Left renal cortex interstitium (tissue), 4 donors: ENCODE data around the gene TOB2. TPM values are rescaled to one million over a fixed set of nuclear protein-coding genes. Genes with fewer than 3 reads are reported as not detected.
"Not testable (repeated sequence)": the region's sequence is repeated elsewhere in the genome, so short reads cannot be mapped to it uniquely, and the experiment has no call there.

Experiments
- DNase-seq, 4 donors: peaks; one replicate each; pipeline ENCODE4 v3.0.0-alpha.2; 2013; ENCODE audit warnings: low read depth in 4 of 4, low spot score in 2 of 4, missing footprints in 1 of 4
- polyA plus RNA-seq, 4 donors: library from polyadenylated mRNA; unstranded; fragments of 120-200 nt; gene quantifications; one replicate each; pipeline ENCODE4 v1.2.1, GENCODE V29; 2013; ENCODE audit not compliant: insufficient read length in 4 of 4

TOB2 gene
- polyA plus RNA-seq, 4 donors, result 47.2 to 62.2 (median 53.7) TPM

- peak; percentile 98 to 100 (median 98) for DNase-seq
These were observed 22.0 kb upstream of the TOB2 start, which contains the start of the genes ACO2 and PHF5A for GRCh38 chr22:41468381-41469217. Gene ACO2 (plus strand): TSS chr22:41469117. CDS start chr22:41469147, 30 bp downstream. Gene PHF5A (minus strand): TSS chr22:41468692. CDS start chr22:41468653, 39 bp downstream.

DNA sequence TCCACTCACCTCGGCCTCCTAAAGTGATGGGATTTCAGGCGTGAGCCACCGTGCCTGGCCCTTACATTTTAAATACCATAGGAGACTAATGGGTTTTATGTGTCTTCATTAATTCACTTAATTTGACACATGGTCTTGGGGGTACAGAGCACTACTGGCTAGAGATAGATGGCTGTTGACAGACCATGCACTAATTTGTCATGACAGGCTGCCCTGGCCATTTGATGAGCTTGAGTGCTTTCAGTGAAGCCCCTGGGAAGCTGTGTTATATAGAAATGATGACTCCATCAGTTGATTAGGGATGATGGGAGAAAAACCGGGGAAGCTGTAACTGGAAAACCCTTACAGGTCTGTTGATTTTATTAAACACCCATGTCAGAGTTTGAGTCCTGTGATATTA is 15.3 kb upstream of the TOB2 start:
- no peak for DNase-seq

DNA sequence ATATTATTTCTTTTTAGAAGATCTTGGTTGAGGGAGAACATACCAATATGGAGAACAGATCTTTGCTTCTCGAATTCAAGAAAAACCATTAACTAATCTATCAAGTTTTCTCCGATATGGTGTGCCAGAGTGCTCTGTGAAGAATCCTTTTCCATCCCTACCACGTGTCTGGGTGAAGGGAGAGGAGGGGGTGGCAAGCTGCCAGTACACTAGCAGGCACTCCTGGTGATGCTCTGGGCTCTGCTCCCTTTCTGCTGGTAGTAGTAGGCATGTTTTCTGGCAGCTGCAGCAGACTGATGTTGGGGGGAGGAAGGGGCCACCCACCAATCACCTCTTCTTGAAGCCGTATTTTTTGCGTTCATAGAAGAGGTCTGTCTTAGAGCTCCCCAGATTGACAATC is 13.5 kb upstream of the TOB2 start:
- not testable (repeated sequence) for DNase-seq

- DNase-seq, result no peak
These were observed 12.8 kb upstream of the TOB2 start for GRCh38 chr22:41459431-41459830.

DNA sequence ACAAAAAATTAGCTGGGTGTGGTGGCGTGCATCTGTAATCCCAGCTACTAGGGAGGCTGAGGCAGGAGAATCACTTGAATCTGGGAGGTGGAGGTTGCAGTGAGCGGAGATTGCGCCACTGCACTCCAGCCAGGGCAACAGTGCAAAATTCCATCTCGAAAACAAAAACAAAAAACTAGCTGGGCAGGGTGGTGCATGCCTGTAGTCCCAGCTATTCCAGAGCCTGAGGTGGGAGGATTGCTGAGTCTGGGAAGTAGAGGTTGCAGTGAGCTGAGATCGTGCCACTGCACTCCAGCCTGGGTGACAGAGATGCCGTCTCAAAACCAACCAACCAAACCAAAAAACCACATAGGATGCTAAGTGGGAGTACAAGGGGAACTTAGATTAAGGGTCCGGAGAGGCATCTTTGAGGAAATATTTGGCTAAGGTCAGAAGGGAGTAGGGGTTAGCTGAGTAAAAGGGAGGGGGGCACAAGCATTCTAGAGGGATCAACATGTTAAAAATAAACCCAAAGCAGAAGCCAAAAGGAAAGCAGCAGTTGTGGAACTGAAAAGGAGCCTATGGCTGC is 11.6 kb upstream of the TOB2 start:
- DNase-seq, result no peak

DNA sequence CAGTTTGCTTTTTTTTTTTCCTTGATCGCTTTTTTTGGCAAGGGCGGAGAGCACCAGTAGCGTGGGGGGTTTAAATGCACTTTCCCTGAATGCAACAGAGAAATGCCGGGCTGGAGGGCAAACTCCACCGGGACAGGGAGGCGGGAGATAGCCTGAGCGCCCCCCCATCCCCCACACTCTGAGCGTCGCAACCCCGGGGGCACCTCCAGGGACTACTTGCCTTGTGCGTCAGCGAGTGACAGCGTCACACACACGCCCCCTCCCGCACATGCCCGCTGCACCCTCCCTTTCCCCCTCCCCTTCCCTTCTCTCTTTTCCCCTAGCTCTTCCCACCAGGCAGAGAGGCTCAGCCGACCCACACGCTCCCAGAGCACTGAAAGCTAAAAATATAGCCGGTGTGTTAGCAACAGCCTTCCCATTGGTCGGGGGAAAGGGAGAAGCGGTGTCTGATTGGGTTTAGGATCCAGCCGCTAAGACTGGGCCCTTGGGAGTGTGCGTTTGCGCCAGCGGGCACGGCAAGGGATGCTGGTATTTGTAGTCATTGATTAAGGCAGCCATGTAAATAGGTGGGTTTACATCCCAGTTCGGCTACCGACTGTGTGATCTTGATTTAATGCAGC is 1.7 kb upstream of the TOB2 start:
- peak; percentile 95 to 100 (median 98) for DNase-seq

- peak in 2 of 4 donors; percentile 47 to 62 for DNase-seq
These were observed 1.0 kb upstream of the TOB2 start for GRCh38 chr22:41447435-41448188.

- DNase-seq, result no peak
These were observed 522 bp downstream of the TOB2 start for GRCh38 chr22:41446057-41446501.

- DNase-seq, result peak in 1 of 4 donors; percentile 17
These were observed 1.2 kb downstream of the TOB2 start for GRCh38 chr22:41445129-41446056.

DNA sequence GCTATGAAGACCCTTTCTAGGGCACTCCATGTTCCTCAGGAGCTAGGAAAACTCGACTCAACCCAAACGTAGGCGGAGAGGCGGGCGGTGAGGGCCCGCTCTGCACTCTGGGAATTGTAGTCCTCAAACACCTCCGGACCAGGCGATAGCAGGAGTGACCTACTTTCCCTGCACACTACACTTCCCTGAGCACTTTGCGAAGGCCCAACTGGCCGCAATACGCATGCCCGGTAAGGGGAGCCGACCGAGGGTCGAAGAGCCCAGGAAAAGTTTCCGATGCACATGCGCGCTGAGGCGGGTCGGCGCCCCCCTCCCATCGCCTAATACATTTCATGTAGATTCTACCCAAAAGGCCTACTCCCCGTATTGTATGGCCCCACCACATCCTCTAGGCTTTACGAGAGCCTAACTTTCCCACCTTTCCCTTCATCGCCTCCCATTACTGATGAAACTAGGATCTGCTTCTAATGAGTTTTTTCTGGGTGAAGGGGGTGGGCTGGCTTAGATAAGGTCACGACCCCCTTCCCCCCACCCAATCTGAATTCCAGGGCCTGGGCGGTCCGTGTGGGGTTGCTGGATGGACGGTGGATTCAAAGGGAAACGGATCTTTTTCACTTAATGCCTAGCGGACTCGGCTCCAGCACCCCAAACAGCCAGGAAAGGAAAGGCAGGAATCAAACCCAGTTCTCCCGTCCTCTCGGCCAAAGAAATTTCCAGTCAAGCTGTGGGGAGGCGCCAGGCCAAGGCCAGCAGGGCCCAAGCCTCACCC is 2.1 kb downstream of the TOB2 start:
- DNase-seq, result peak; percentile 87 to 98 (median 91)

DNA sequence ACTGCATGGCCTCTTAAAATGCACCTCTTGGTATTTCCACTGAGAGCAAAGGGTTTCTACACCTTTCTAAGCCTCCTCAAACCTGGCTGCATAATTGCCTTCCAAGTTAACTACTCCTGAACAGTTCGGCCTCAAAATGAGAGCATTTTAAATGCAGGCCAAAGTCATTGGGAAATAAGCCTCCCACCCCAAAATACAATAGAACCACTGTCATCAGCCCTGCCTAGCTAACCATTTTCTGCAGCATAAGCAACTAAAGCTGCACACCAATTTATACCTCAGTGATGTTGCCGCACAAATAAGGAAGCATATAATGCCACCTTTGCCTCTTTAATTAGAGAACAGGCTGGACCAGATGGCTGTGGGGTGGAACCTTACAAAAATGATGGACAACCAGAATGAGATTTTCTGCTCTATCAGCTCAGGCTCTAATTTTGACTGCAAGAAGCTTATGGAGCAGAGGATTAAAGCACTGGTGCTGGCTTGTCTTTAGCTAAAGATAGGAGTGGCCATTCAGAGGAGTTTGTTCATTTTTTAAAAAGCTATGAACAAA is 4.3 kb downstream of the TOB2 start:
- DNase-seq, result no peak

GRCh38 chr22:41440511-41440910 is 6.1 kb downstream of the TOB2 start:
- not testable (repeated sequence) for DNase-seq

GRCh38 chr22:41437198-41437597 is 9.4 kb downstream of the TOB2 start:
- DNase-seq, result no peak

DNA sequence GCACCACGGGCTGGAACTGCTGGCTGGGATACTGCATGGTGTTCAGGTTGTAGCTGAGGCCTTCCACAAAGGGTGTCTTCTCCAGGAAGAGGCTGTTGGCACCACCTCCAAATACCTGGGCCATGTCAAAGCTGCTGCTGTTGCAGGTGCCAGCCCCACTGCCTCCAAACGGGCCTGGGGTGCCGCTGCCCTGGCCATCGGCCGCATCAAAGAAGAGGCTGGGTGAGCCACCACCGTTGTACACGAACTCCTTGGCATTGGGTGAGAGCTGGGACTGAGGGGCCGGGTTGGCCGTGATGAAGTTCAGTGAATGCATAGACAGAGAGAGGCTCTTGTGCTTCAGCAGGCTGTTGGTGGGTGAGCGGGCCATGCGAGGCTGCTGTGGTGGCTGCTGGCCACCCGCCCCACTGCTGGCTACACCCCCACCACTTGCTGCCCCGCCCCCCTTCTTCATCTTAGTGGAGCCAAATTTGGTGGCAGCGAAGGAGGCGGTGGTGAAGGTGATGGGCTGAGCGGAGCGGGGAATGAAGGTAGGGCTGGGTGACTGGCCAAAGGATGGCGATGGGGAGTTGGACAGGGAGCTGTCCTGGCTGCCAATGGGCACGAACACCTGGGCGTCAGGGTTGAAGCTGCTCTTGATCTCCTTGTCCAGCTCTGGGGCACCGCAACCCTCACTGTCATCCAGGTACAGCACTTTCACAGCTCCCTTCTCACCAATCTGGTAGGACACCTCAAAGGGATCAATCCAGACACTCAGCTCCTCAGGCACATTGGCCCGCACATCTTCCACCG is 10.1 kb downstream of the TOB2 start:
- no peak for DNase-seq

- DNase-seq, result no peak
These were observed 11.0 kb downstream of the TOB2 start for GRCh38 chr22:41435560-41435959.

DNA sequence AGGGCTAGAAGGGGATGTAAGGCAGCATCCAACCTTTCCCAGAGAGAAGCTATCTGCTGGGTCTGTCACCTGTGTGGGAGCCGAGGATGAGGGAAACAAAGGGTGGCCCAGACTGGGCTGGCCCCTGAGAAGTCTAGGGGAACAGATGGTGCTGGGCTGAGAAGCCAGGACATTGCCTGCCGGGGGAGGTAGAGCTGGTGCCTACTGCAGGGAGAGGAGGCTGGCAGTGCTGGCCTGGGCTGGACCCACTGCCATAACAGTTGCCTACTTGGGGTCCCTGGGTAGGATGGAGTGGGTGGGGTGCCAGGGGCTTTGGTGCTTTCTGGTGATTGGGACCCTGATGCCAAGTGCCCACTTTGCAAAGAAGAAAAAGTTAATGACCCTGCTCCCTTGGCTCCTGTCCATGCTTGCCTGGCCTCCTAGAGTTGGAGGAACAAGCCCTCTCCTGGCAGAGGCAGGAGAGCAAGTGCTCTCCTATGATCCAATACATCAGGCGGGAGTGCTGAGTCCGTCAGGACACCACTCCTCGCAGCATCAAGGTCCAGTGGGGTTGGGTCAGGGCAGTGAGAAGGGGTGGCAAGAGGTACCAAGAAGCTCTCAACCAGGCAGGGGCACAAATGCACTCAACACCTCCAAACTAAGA is 12.1 kb downstream of the TOB2 start:
- not testable (repeated sequence) for DNase-seq

GRCh38 chr22:41433480-41433879 is 13.1 kb downstream of the TOB2 start:
- DNase-seq, result not testable (repeated sequence)
